ENCODE measurements around the gene KBTBD6.
"Not testable (repeated sequence)": the region's sequence is repeated elsewhere in the genome, so short reads cannot be mapped to it uniquely, and the experiment has no call there.

Gene KBTBD6

GRCh38 chr13:41145136-41145908 is 12.7 kb upstream of the KBTBD6 start:
- Histone ChIP-seq H3K9me3 (ENCODE audit: insufficient read depth, low read length) (peaks cover 31% of the 10 kb centered on the region), H3K36me3 (ENCODE audit: insufficient read depth, insufficient read length, low read length) (peaks cover 6% of the 10 kb centered on the region), H3K27me3 (ENCODE audit: insufficient read depth, insufficient read length) (no peaks in the 10 kb centered on the region), H3K9ac (ENCODE audit: insufficient read length, low read depth) (no peak overlapping the region), H3K4me3 (ENCODE audit: insufficient read length, low read depth) (no peak overlapping the region), H3K4me1 (ENCODE audit: insufficient read depth, insufficient read length) (no peaks in the 10 kb centered on the region)
- DNase-seq (ENCODE audit: low read depth, low spot score) = no peak
- TF ChIP-seq SUZ12 (IDR thresholded peaks at IDR 0.05; ENCODE audit: extremely low read depth, insufficient read depth, insufficient read length) (no peak), YY1 (IDR thresholded peaks at IDR 0.05; ENCODE audit: insufficient read depth, insufficient read length) (no peak), ZNF274 (IDR thresholded peaks at IDR 0.05; ENCODE audit: low read depth, low read length) (no peak)

- H3K27me3 ChIP-seq (ENCODE audit: insufficient read depth, insufficient read length) = no peaks in the 10 kb centered on the region
- DNase-seq (ENCODE audit: low read depth, low spot score) = no peak
- H3K9ac ChIP-seq (ENCODE audit: insufficient read length, low read depth) = no peak overlapping the region
- TF ChIP-seq ZNF274 (IDR thresholded peaks at IDR 0.05; ENCODE audit: low read depth, low read length) = no peak
- TF ChIP-seq SUZ12 (IDR thresholded peaks at IDR 0.05; ENCODE audit: extremely low read depth, insufficient read depth, insufficient read length) = no peak
- no peak for TF ChIP-seq YY1 (IDR thresholded peaks at IDR 0.05; ENCODE audit: insufficient read depth, insufficient read length)
- H3K4me3 ChIP-seq (ENCODE audit: insufficient read length, low read depth) = no peak overlapping the region
- H3K4me1 ChIP-seq (ENCODE audit: insufficient read depth, insufficient read length) = no peaks in the 10 kb centered on the region
- H3K36me3 ChIP-seq (ENCODE audit: insufficient read depth, insufficient read length, low read length) = peaks cover 1% of the 10 kb centered on the region
- H3K9me3 ChIP-seq (ENCODE audit: insufficient read depth, low read length) = peaks cover 23% of the 10 kb centered on the region
Measured at GRCh38 chr13:41144576-41144975, 12.0 kb upstream of the KBTBD6 start.

- Histone ChIP-seq H3K9ac (ENCODE audit: insufficient read length, low read depth) (no peak overlapping the region), H3K27me3 (ENCODE audit: insufficient read depth, insufficient read length) (no peaks in the 10 kb centered on the region), H3K4me3 (ENCODE audit: insufficient read length, low read depth) (no peak overlapping the region), H3K4me1 (ENCODE audit: insufficient read depth, insufficient read length) (no peaks in the 10 kb centered on the region), H3K36me3 (ENCODE audit: insufficient read depth, insufficient read length, low read length) (no peaks in the 10 kb centered on the region), H3K9me3 (ENCODE audit: insufficient read depth, low read length) (no peaks in the 10 kb centered on the region)
- no peak for DNase-seq (ENCODE audit: low read depth, low spot score)
- TF ChIP-seq YY1 (IDR thresholded peaks at IDR 0.05; ENCODE audit: insufficient read depth, insufficient read length) = no peak
- no peak for TF ChIP-seq ZNF274 (IDR thresholded peaks at IDR 0.05; ENCODE audit: low read depth, low read length)
- no peak for TF ChIP-seq SUZ12 (IDR thresholded peaks at IDR 0.05; ENCODE audit: extremely low read depth, insufficient read depth, insufficient read length)
Measured at GRCh38 chr13:41139296-41139966, 6.8 kb upstream of the KBTBD6 start.

- Histone ChIP-seq H3K27me3 (ENCODE audit: insufficient read depth, insufficient read length) (no peaks in the 10 kb centered on the region), H3K36me3 (ENCODE audit: insufficient read depth, insufficient read length, low read length) (no peaks in the 10 kb centered on the region), H3K4me3 (ENCODE audit: insufficient read length, low read depth) (no peak overlapping the region), H3K9me3 (ENCODE audit: insufficient read depth, low read length) (no peaks in the 10 kb centered on the region), H3K4me1 (ENCODE audit: insufficient read depth, insufficient read length) (no peaks in the 10 kb centered on the region), H3K9ac (ENCODE audit: insufficient read length, low read depth) (no peak overlapping the region)
- no peak for DNase-seq (ENCODE audit: low read depth, low spot score)
- TF ChIP-seq ZNF274 (IDR thresholded peaks at IDR 0.05; ENCODE audit: low read depth, low read length) (no peak), SUZ12 (IDR thresholded peaks at IDR 0.05; ENCODE audit: extremely low read depth, insufficient read depth, insufficient read length) (no peak), YY1 (IDR thresholded peaks at IDR 0.05; ENCODE audit: insufficient read depth, insufficient read length) (no peak)
Measured at GRCh38 chr13:41137951-41138350, 5.3 kb upstream of the KBTBD6 start.

- DNase-seq (ENCODE audit: low read depth, low spot score) = no peak
- no peaks in the 10 kb centered on the region for H3K4me1 ChIP-seq (ENCODE audit: insufficient read depth, insufficient read length)
- H3K9ac ChIP-seq (ENCODE audit: insufficient read length, low read depth) = no peak overlapping the region
- no peak overlapping the region for H3K4me3 ChIP-seq (ENCODE audit: insufficient read length, low read depth)
- H3K9me3 ChIP-seq (ENCODE audit: insufficient read depth, low read length) = no peaks in the 10 kb centered on the region
- H3K27me3 ChIP-seq (ENCODE audit: insufficient read depth, insufficient read length) = no peaks in the 10 kb centered on the region
- no peaks in the 10 kb centered on the region for H3K36me3 ChIP-seq (ENCODE audit: insufficient read depth, insufficient read length, low read length)
- no peak for TF ChIP-seq ZNF274 (IDR thresholded peaks at IDR 0.05; ENCODE audit: low read depth, low read length)
- TF ChIP-seq SUZ12 (IDR thresholded peaks at IDR 0.05; ENCODE audit: extremely low read depth, insufficient read depth, insufficient read length) = no peak
- TF ChIP-seq YY1 (IDR thresholded peaks at IDR 0.05; ENCODE audit: insufficient read depth, insufficient read length) = no peak
Measured at GRCh38 chr13:41137241-41137640, 4.6 kb upstream of the KBTBD6 start.

GRCh38 chr13:41136396-41137031 is 3.9 kb upstream of the KBTBD6 start:
- no peak for TF ChIP-seq ZNF274 (IDR thresholded peaks at IDR 0.05; ENCODE audit: low read depth, low read length)
- TF ChIP-seq YY1 (IDR thresholded peaks at IDR 0.05; ENCODE audit: insufficient read depth, insufficient read length) = no peak
- TF ChIP-seq SUZ12 (IDR thresholded peaks at IDR 0.05; ENCODE audit: extremely low read depth, insufficient read depth, insufficient read length) = no peak
- Histone ChIP-seq H3K36me3 (ENCODE audit: insufficient read depth, insufficient read length, low read length) (no peaks in the 10 kb centered on the region), H3K4me3 (ENCODE audit: insufficient read length, low read depth) (no peak overlapping the region), H3K4me1 (ENCODE audit: insufficient read depth, insufficient read length) (no peaks in the 10 kb centered on the region), H3K27me3 (ENCODE audit: insufficient read depth, insufficient read length) (no peaks in the 10 kb centered on the region), H3K9me3 (ENCODE audit: insufficient read depth, low read length) (no peaks in the 10 kb centered on the region), H3K9ac (ENCODE audit: insufficient read length, low read depth) (no peak overlapping the region)
- DNase-seq (ENCODE audit: low read depth, low spot score) = no peak

- Histone ChIP-seq H3K36me3 (ENCODE audit: insufficient read depth, insufficient read length, low read length) (peaks cover 12% of the 10 kb centered on the region), H3K4me3 (ENCODE audit: insufficient read length, low read depth) (no peak overlapping the region), H3K4me1 (ENCODE audit: insufficient read depth, insufficient read length) (no peaks in the 10 kb centered on the region), H3K9ac (ENCODE audit: insufficient read length, low read depth) (no peak overlapping the region), H3K9me3 (ENCODE audit: insufficient read depth, low read length) (no peaks in the 10 kb centered on the region), H3K27me3 (ENCODE audit: insufficient read depth, insufficient read length) (no peaks in the 10 kb centered on the region)
- no peak for DNase-seq (ENCODE audit: low read depth, low spot score)
- no peak for TF ChIP-seq YY1 (IDR thresholded peaks at IDR 0.05; ENCODE audit: insufficient read depth, insufficient read length)
- TF ChIP-seq ZNF274 (IDR thresholded peaks at IDR 0.05; ENCODE audit: low read depth, low read length) = no peak
- TF ChIP-seq SUZ12 (IDR thresholded peaks at IDR 0.05; ENCODE audit: extremely low read depth, insufficient read depth, insufficient read length) = no peak
Measured at GRCh38 chr13:41133951-41134350, 1.3 kb upstream of the KBTBD6 start.

GRCh38 chr13:41131660-41132511 is 716 bp downstream of the KBTBD6 start:
- not testable (repeated sequence) for DNase-seq (ENCODE audit: low read depth, low spot score); H3K4me1 ChIP-seq (ENCODE audit: insufficient read depth, insufficient read length); H3K9me3 ChIP-seq (ENCODE audit: insufficient read depth, low read length); H3K27me3 ChIP-seq (ENCODE audit: insufficient read depth, insufficient read length)
- Histone ChIP-seq H3K9ac (ENCODE audit: insufficient read length, low read depth) (peak overlapping the region; percentile 77), H3K36me3 (ENCODE audit: insufficient read depth, insufficient read length, low read length) (peaks cover 21% of the 10 kb centered on the region), H3K4me3 (ENCODE audit: insufficient read length, low read depth) (peak overlapping the region; percentile 72)

- peaks cover 21% of the 10 kb centered on the region for H3K36me3 ChIP-seq (ENCODE audit: insufficient read depth, insufficient read length, low read length)
- H3K9ac ChIP-seq (ENCODE audit: insufficient read length, low read depth); H3K4me1 ChIP-seq (ENCODE audit: insufficient read depth, insufficient read length); H3K9me3 ChIP-seq (ENCODE audit: insufficient read depth, low read length); H3K27me3 ChIP-seq (ENCODE audit: insufficient read depth, insufficient read length); H3K4me3 ChIP-seq (ENCODE audit: insufficient read length, low read depth); DNase-seq (ENCODE audit: low read depth, low spot score): not testable (repeated sequence)
Measured at GRCh38 chr13:41131189-41131588, 1.4 kb downstream of the KBTBD6 start.

Data from NT2/D1 (cell line).